C4-2B (cell line): ENCODE measurements around the gene AGAP1.

Experiments used
- H3K27ac ChIP-seq: fragments of 450-650 bp; 2 replicates; pipeline ENCODE4 v1.5.1; 2017
- CTCF ChIP-seq: fragments of 450-650 bp; conservative IDR thresholded peaks from 2 replicates; pipeline ENCODE4 v1.5.1; 2017; ENCODE audit warnings: mild to moderate bottlenecking
- ZFX ChIP-seq: fragments of 450-650 bp; IDR thresholded peaks from 2 replicates; pipeline ENCODE4 v1.6.1; 2017

The AGAP1 gene

GRCh38 chr2:235928751-235929370, 435.0 kb downstream of the AGAP1 start:
- TF ChIP-seq CTCF (no peak), ZFX (no peak)
- no peak overlapping the region for H3K27ac ChIP-seq

GRCh38 chr2:235930701-235931100, 436.9 kb downstream of the AGAP1 start:
- no peak for TF ChIP-seq CTCF
- no peak overlapping the region for H3K27ac ChIP-seq

GRCh38 chr2:235931676-235932075, 437.8 kb downstream of the AGAP1 start:
- no peak overlapping the region for H3K27ac ChIP-seq
- no peak for TF ChIP-seq ZFX
- TF ChIP-seq CTCF = no peak

- no peak for TF ChIP-seq CTCF
- no peak for TF ChIP-seq ZFX
- H3K27ac ChIP-seq = no peak overlapping the region
Observed at GRCh38 chr2:235934059-235934773, 440.4 kb downstream of the AGAP1 start.

- TF ChIP-seq CTCF (no peak), ZFX (no peak)
- no peak overlapping the region for H3K27ac ChIP-seq
Observed at GRCh38 chr2:235934774-235935484, 441.1 kb downstream of the AGAP1 start.

- TF ChIP-seq ZFX = no peak
- no peak for TF ChIP-seq CTCF
- H3K27ac ChIP-seq = no peak overlapping the region
Observed at GRCh38 chr2:235935773-235936172, 441.9 kb downstream of the AGAP1 start.

GRCh38 chr2:235936493-235936892, 442.6 kb downstream of the AGAP1 start:
- TF ChIP-seq CTCF (peak; percentile 76), ZFX (no peak)

More at GRCh38 chr2:235936493-235936892, 442.6 kb downstream of the AGAP1 start:
- no peak overlapping the region for H3K27ac ChIP-seq
